Uterus (tissue), 4 donors: ENCODE measurements around the gene PPP1R3F. TPM values are rescaled to one million over a fixed set of nuclear protein-coding genes. Genes with fewer than 3 reads are reported as not detected.
"Not testable (repeated sequence)": the region's sequence is repeated elsewhere in the genome, so short reads cannot be mapped to it uniquely, and the experiment has no call there.

ENCODE experiments used
- DNase-seq, 2 donors: peaks; one replicate each; pipeline ENCODE4 v3.0.0-alpha.2; 2019 to 2020
- H3K27ac ChIP-seq, 2 donors: fragments of 200-600 bp; sonication (generic); 1 replicate in 1 of 2; 2 replicates in 1 of 2; pipeline ENCODE4 v1.5.1; 2016 to 2018
- H3K27me3 ChIP-seq, 2 donors: fragments of 200-600 bp; sonication (generic); one replicate each; pipeline ENCODE4 v1.5.1; 2018 to 2019; ENCODE audit warnings: control low read depth in 1 of 2
- H3K36me3 ChIP-seq, 2 donors: fragments of 200-600 bp; sonication (generic); one replicate each; pipeline ENCODE4 v1.5.1; 2019; ENCODE audit warnings: control low read depth in 1 of 2
- H3K4me1 ChIP-seq, 2 donors: fragments of 200-600 bp; sonication (generic); one replicate each; pipeline ENCODE4 v1.5.1; 2018 to 2019; ENCODE audit warnings: control low read depth in 1 of 2
- H3K4me3 ChIP-seq, 2 donors: fragments of 200-600 bp; sonication (generic); 1 replicate in 1 of 2; 2 replicates in 1 of 2; pipeline ENCODE4 v1.5.1; 2018 to 2019; ENCODE audit warnings: mild to moderate bottlenecking in 1 of 2
- H3K9me3 ChIP-seq, 2 donors: fragments of 200-600 bp; sonication (generic); one replicate each; pipeline ENCODE4 v1.5.1; 2019; ENCODE audit warnings: control low read depth in 1 of 2
- POLR2A ChIP-seq, 2 donors: fragments of 450-650 bp; IDR thresholded peaks; one replicate each; pipeline ENCODE4 v1.6.1; 2016; ENCODE audit warnings: antibody characterized with exemption in 2 of 2, mild to moderate bottlenecking in 1 of 2, moderate library complexity in 1 of 2
- intact Hi-C: fragments of 100-400 bp; cut with DNase I; formaldehyde crosslinking; loops from one replicate; pipeline ENCODE4 v1.15.1; 2023; ENCODE audit warnings: low total_unique reads
- total RNA-seq, 4 donors: library from RNA; depleted of rRNA in 3 of 4; stranded (reverse); fragments of >200 nt in 3 of 4; gene quantifications; one replicate each; pipeline versions ENCODE4 v1.1.0 to v1.2.4, GENCODE V29; 2014 to 2023
- TF ChIP-seq, protein P1 (sequence below), 4 experiments: fragments of 200-600 bp in 2 of 4; fragments of 450-650 bp in 2 of 4; sonication (generic) in 2 of 4; IDR thresholded peaks; one replicate each; pipeline ENCODE4 v1.5.1; 2016 to 2019; ENCODE audit warnings: antibody characterized with exemption in 4 of 4, mild to moderate bottlenecking in 2 of 4, moderate library complexity in 1 of 4
- donor health status: DM: yes; HTN: yes; CAD: no.

PPP1R3F gene
- total RNA-seq, 4 donors from 2014 or later = 3.3 to 16.5 (median 8.0) TPM

- no peak for DNase-seq
- H3K4me1 ChIP-seq = no peaks in the 10 kb centered on the region
- H3K27me3 ChIP-seq = no peaks in the 10 kb centered on the region
- H3K36me3 ChIP-seq = no peaks in the 10 kb centered on the region
- H3K4me3 ChIP-seq = no peak overlapping the region
- intact Hi-C loops = no loop called here
- H3K9me3 ChIP-seq = no peaks in the 10 kb centered on the region
- TF ChIP-seq, protein P1, sequence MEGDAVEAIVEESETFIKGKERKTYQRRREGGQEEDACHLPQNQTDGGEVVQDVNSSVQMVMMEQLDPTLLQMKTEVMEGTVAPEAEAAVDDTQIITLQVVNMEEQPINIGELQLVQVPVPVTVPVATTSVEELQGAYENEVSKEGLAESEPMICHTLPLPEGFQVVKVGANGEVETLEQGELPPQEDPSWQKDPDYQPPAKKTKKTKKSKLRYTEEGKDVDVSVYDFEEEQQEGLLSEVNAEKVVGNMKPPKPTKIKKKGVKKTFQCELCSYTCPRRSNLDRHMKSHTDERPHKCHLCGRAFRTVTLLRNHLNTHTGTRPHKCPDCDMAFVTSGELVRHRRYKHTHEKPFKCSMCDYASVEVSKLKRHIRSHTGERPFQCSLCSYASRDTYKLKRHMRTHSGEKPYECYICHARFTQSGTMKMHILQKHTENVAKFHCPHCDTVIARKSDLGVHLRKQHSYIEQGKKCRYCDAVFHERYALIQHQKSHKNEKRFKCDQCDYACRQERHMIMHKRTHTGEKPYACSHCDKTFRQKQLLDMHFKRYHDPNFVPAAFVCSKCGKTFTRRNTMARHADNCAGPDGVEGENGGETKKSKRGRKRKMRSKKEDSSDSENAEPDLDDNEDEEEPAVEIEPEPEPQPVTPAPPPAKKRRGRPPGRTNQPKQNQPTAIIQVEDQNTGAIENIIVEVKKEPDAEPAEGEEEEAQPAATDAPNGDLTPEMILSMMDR (IDR thresholded peaks at IDR 0.05) = no peak
- no peak for TF ChIP-seq POLR2A (IDR thresholded peaks at IDR 0.05)
- H3K27ac ChIP-seq = no peak overlapping the region
Observed at GRCh38 chrX:49286581-49286980, 17.0 kb downstream of the PPP1R3F start.

GRCh38 chrX:49287665-49288064 is 18.1 kb downstream of the PPP1R3F start:
- H3K27me3 ChIP-seq = no peaks in the 10 kb centered on the region
- H3K9me3 ChIP-seq = no peaks in the 10 kb centered on the region
- H3K27ac ChIP-seq = no peak overlapping the region
- H3K4me3 ChIP-seq = no peak overlapping the region
- no peak for DNase-seq
- no peaks in the 10 kb centered on the region for H3K4me1 ChIP-seq
- no peaks in the 10 kb centered on the region for H3K36me3 ChIP-seq
- intact Hi-C loops = no loop called here
- TF ChIP-seq POLR2A (IDR thresholded peaks at IDR 0.05) = no peak

DNA sequence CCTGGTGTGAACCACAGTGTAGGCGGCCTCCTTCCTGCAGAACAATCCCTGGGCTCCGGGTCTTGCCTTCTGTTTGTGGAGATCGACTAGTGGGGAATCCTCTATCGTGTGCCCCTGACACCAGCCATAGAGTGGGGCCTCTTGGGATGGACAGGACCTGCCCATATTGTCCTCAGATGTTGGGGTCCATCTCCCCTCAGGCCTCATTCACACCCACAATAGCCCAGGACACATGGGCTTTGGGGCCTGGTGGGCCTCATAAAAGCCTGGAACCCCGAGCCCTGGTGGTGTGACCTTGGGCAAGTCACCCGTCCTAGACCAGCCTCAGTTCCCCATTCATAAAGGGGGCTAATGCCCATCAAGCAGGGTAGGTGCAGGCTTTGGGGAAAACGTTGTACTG is 20.6 kb downstream of the PPP1R3F start:
- no peak overlapping the region for H3K4me3 ChIP-seq
- TF ChIP-seq, protein P1 (IDR thresholded peaks at IDR 0.05) = no peak
- TF ChIP-seq POLR2A (IDR thresholded peaks at IDR 0.05) = no peak
- no peaks in the 10 kb centered on the region for H3K36me3 ChIP-seq
- no peaks in the 10 kb centered on the region for H3K27me3 ChIP-seq
- H3K4me1 ChIP-seq = no peaks in the 10 kb centered on the region
- DNase-seq = no peak
- intact Hi-C loops = no loop called here
- no peaks in the 10 kb centered on the region for H3K9me3 ChIP-seq
- H3K27ac ChIP-seq = no peak overlapping the region

GRCh38 chrX:49291615-49292337 is 22.2 kb downstream of the PPP1R3F start:
- H3K4me1 ChIP-seq = no peaks in the 10 kb centered on the region
- DNase-seq = peak; percentile 52 to 54
- H3K27ac ChIP-seq = no peak overlapping the region
- H3K27me3 ChIP-seq = no peaks in the 10 kb centered on the region
- no peak overlapping the region for H3K4me3 ChIP-seq
- H3K36me3 ChIP-seq = no peaks in the 10 kb centered on the region
- intact Hi-C loops = no loop called here
- no peak for TF ChIP-seq POLR2A (IDR thresholded peaks at IDR 0.05)
- TF ChIP-seq, protein P1 (IDR thresholded peaks at IDR 0.05) = peak; percentile 44 to 67 (median 44)
- H3K9me3 ChIP-seq = no peaks in the 10 kb centered on the region

GRCh38 chrX:49292400-49293362 is 23.1 kb downstream of the PPP1R3F start:
- H3K9me3 ChIP-seq = no peaks in the 10 kb centered on the region
- H3K4me1 ChIP-seq = no peaks in the 10 kb centered on the region
- H3K36me3 ChIP-seq = no peaks in the 10 kb centered on the region
- intact Hi-C loops = no loop called here
- no peak for DNase-seq
- TF ChIP-seq, protein P1 (IDR thresholded peaks at IDR 0.05) = no peak
- TF ChIP-seq POLR2A (IDR thresholded peaks at IDR 0.05) = no peak
- no peak overlapping the region for H3K4me3 ChIP-seq
- no peak overlapping the region for H3K27ac ChIP-seq
- H3K27me3 ChIP-seq = no peaks in the 10 kb centered on the region

GRCh38 chrX:49299293-49299692 is 29.7 kb downstream of the PPP1R3F start:
- H3K4me1 ChIP-seq, H3K9me3 ChIP-seq, H3K27me3 ChIP-seq, H3K4me3 ChIP-seq, H3K36me3 ChIP-seq, DNase-seq, intact Hi-C loops, H3K27ac ChIP-seq: not testable (repeated sequence)
